HepG2 (cell line): ENCODE measurements around the gene INAFM2. TPM values are rescaled to one million over a fixed set of nuclear protein-coding genes. Genes with fewer than 3 reads are reported as not detected.

Experiments used
- FOSL2 ChIP-seq: sonication (generic); formaldehyde crosslinking; IDR thresholded peaks from 2 replicates; pipeline ENCODE4 v1.4.0; 2020; ENCODE audit warnings: missing genetic modification reagents
- MTA1 ChIP-seq: sonication (generic); formaldehyde crosslinking; IDR thresholded peaks from 2 replicates; pipeline ENCODE4 v1.4.0; 2020; ENCODE audit warnings: missing genetic modification reagents, mild to moderate bottlenecking, borderline replicate concordance
- MXI1 ChIP-seq: IDR thresholded peaks from 3 replicates; pipeline ENCODE4 v1.6.1; 2012; ENCODE audit warnings: low read depth, low read length, inconsistent platforms, borderline replicate concordance
- NFE2L2 ChIP-seq: fragments of 150-350 bp; IDR thresholded peaks from 2 replicates; pipeline ENCODE4 v1.6.1; 2014; ENCODE audit warnings: low read length
- NFIC ChIP-seq: IDR thresholded peaks from 2 replicates; pipeline ENCODE4 v1.6.1; 2012; ENCODE audit warnings: mild to moderate bottlenecking, low read length, inconsistent platforms
- SNAI1 ChIP-seq: sonication (generic); formaldehyde crosslinking; IDR thresholded peaks from 2 replicates; pipeline ENCODE4 v1.5.0; 2020; ENCODE audit warnings: mild to moderate bottlenecking, missing genetic modification reagents, borderline replicate concordance
- TCF7 ChIP-seq: sonication (generic); IDR thresholded peaks from 2 replicates; pipeline ENCODE4 v1.6.1; 2016; ENCODE audit warnings: antibody characterized with exemption, low read depth
- TMF1 ChIP-seq: sonication (generic); formaldehyde crosslinking; IDR thresholded peaks from 2 replicates; pipeline ENCODE4 v1.8.1; 2022; ENCODE audit warnings: low read depth, missing genetic modification reagents
- ZC3H4 ChIP-seq: sonication (generic); formaldehyde crosslinking; IDR thresholded peaks from 2 replicates; pipeline ENCODE4 v1.4.0; 2020; ENCODE audit warnings: missing genetic modification reagents, borderline replicate concordance
- ZFAT ChIP-seq: sonication (generic); formaldehyde crosslinking; conservative IDR thresholded peaks from 2 replicates; pipeline ENCODE4 v1.8.1; 2023; ENCODE audit warnings: missing genetic modification reagents, inconsistent platforms
- ZNF354B ChIP-seq: sonication (generic); formaldehyde crosslinking; IDR thresholded peaks from 2 replicates; pipeline ENCODE4 v1.8.0; 2022; ENCODE audit warnings: mild to moderate bottlenecking, missing genetic modification reagents
- ZNF468 ChIP-seq: sonication (generic); formaldehyde crosslinking; IDR thresholded peaks from 2 replicates; pipeline ENCODE4 v1.8.0; 2022; ENCODE audit warnings: mild to moderate bottlenecking, moderate library complexity, missing genetic modification reagents
- polyA plus RNA-seq, 8 experiments: library from polyadenylated mRNA; depleted of rRNA in 3 of 8; stranded (reverse) in 7 of 8; unstranded in 1 of 8; fragments of >200 nt; fragmentation: Illumina TruSeq in 4 of 8; extraction: Trizol in 4 of 8; gene quantifications; 2 replicates each; pipeline versions ENCODE4 v1.2.1 to v1.2.3, GENCODE V29; 2011 to 2016; ENCODE audit warnings: low read depth in 4 of 8, missing spikeins in 1 of 8, mixed read lengths in 1 of 8; ENCODE audit not compliant: insufficient read depth in 1 of 8
- total RNA-seq, 5 experiments: library from RNA; depleted of rRNA; stranded (reverse); fragments of >200 nt; fragmentation: Illumina TruSeq; extraction: Trizol; gene quantifications; 2 replicates each; pipeline ENCODE4 v1.2.3, GENCODE V29; 2016; ENCODE audit warnings: low read depth in 1 of 5
- TF ChIP-seq, protein P1 (sequence below): sonication (generic); formaldehyde crosslinking; IDR thresholded peaks from 2 replicates; pipeline ENCODE4 v1.4.0; 2020; ENCODE audit warnings: missing genetic modification reagents
- TF ChIP-seq, protein P2 (sequence below): sonication (generic); formaldehyde crosslinking; IDR thresholded peaks from 2 replicates; pipeline ENCODE4 v1.8.0; 2022; ENCODE audit warnings: missing genetic modification reagents, mild to moderate bottlenecking, moderate library complexity, borderline replicate concordance
- TF ChIP-seq, protein P3 (sequence below): sonication (generic); formaldehyde crosslinking; IDR thresholded peaks from 2 replicates; pipeline ENCODE4 v1.4.0; 2020; ENCODE audit warnings: missing genetic modification reagents, borderline replicate concordance
- TF ChIP-seq, protein P4 (sequence below): IDR thresholded peaks from 2 replicates; pipeline ENCODE4 v1.6.1; 2016; ENCODE audit warnings: low read depth, borderline replicate concordance

INAFM2 gene
- total and polyA plus RNA-seq, 2 of the 13 experiments (the other 11 are each of a cell fraction or from before 2014, with no cell fraction given), result 5.5 to 6.5 TPM

DNA sequence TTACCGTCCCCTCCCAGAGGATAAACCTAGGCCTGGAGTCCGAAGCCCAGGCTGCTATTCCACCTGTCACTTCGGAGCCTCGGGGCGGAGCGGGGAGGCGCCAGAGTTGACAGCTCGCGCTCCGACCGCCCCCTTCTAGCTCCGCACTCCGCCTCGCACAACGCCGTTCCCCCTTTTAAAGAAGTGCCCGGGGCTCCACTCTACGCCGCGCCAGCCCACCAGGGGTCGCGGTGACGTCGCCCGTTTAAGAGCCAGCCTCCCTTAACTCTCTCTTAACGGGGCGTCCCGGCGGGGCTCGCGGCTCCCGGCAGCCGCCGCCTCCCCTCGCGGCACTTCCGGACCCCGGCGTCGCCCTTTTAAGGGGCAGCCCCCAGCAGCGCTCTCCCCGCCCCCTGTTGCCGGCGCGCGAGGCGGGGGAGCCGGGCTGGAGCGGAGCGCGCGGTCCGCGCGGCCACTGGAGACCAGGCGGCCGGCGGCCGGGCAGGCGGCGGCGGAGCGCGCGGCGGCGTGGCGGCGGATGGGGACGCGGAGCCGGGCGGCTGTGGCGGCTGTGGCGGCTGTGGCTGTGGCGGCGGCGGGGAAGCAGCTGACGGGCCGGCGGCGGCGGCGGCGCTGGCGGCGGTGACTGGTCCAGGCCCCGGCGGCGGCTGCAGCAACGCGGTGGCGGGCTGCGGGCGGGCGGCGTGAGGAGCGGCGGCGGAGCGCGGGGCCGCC, at the start of gene INAFM2 (continued):
- no peak for TF ChIP-seq MTA1
- TF ChIP-seq ZFAT (CRISPR knock-in tag), result no peak
- TF ChIP-seq, protein P1, sequence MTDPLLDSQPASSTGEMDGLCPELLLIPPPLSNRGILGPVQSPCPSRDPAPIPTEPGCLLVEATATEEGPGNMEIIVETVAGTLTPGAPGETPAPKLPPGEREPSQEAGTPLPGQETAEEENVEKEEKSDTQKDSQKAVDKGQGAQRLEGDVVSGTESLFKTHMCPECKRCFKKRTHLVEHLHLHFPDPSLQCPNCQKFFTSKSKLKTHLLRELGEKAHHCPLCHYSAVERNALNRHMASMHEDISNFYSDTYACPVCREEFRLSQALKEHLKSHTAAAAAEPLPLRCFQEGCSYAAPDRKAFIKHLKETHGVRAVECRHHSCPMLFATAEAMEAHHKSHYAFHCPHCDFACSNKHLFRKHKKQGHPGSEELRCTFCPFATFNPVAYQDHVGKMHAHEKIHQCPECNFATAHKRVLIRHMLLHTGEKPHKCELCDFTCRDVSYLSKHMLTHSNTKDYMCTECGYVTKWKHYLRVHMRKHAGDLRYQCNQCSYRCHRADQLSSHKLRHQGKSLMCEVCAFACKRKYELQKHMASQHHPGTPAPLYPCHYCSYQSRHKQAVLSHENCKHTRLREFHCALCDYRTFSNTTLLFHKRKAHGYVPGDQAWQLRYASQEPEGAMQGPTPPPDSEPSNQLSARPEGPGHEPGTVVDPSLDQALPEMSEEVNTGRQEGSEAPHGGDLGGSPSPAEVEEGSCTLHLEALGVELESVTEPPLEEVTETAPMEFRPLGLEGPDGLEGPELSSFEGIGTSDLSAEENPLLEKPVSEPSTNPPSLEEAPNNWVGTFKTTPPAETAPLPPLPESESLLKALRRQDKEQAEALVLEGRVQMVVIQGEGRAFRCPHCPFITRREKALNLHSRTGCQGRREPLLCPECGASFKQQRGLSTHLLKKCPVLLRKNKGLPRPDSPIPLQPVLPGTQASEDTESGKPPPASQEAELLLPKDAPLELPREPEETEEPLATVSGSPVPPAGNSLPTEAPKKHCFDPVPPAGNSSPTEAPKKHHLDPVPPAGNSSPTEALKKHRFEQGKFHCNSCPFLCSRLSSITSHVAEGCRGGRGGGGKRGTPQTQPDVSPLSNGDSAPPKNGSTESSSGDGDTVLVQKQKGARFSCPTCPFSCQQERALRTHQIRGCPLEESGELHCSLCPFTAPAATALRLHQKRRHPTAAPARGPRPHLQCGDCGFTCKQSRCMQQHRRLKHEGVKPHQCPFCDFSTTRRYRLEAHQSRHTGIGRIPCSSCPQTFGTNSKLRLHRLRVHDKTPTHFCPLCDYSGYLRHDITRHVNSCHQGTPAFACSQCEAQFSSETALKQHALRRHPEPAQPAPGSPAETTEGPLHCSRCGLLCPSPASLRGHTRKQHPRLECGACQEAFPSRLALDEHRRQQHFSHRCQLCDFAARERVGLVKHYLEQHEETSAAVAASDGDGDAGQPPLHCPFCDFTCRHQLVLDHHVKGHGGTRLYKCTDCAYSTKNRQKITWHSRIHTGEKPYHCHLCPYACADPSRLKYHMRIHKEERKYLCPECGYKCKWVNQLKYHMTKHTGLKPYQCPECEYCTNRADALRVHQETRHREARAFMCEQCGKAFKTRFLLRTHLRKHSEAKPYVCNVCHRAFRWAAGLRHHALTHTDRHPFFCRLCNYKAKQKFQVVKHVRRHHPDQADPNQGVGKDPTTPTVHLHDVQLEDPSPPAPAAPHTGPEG (CRISPR knock-in tag), result peak; percentile 78
- TF ChIP-seq ZNF354B (CRISPR knock-in tag), result no peak
- no peak for TF ChIP-seq TMF1
- TF ChIP-seq TCF7, result no peak
- no peak for TF ChIP-seq SNAI1 (CRISPR knock-in tag)
- TF ChIP-seq MXI1, result peak; percentile 56; the same call in 1 of the 3 replicates
- TF ChIP-seq, protein P2, sequence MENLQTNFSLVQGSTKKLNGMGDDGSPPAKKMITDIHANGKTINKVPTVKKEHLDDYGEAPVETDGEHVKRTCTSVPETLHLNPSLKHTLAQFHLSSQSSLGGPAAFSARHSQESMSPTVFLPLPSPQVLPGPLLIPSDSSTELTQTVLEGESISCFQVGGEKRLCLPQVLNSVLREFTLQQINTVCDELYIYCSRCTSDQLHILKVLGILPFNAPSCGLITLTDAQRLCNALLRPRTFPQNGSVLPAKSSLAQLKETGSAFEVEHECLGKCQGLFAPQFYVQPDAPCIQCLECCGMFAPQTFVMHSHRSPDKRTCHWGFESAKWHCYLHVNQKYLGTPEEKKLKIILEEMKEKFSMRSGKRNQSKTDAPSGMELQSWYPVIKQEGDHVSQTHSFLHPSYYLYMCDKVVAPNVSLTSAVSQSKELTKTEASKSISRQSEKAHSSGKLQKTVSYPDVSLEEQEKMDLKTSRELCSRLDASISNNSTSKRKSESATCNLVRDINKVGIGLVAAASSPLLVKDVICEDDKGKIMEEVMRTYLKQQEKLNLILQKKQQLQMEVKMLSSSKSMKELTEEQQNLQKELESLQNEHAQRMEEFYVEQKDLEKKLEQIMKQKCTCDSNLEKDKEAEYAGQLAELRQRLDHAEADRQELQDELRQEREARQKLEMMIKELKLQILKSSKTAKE (CRISPR knock-in tag), result no peak
- TF ChIP-seq ZNF468 (CRISPR knock-in tag), result no peak
- TF ChIP-seq ZC3H4 (CRISPR knock-in tag), result no peak
- TF ChIP-seq FOSL2 (CRISPR knock-in tag), result no peak
- TF ChIP-seq, protein P3, sequence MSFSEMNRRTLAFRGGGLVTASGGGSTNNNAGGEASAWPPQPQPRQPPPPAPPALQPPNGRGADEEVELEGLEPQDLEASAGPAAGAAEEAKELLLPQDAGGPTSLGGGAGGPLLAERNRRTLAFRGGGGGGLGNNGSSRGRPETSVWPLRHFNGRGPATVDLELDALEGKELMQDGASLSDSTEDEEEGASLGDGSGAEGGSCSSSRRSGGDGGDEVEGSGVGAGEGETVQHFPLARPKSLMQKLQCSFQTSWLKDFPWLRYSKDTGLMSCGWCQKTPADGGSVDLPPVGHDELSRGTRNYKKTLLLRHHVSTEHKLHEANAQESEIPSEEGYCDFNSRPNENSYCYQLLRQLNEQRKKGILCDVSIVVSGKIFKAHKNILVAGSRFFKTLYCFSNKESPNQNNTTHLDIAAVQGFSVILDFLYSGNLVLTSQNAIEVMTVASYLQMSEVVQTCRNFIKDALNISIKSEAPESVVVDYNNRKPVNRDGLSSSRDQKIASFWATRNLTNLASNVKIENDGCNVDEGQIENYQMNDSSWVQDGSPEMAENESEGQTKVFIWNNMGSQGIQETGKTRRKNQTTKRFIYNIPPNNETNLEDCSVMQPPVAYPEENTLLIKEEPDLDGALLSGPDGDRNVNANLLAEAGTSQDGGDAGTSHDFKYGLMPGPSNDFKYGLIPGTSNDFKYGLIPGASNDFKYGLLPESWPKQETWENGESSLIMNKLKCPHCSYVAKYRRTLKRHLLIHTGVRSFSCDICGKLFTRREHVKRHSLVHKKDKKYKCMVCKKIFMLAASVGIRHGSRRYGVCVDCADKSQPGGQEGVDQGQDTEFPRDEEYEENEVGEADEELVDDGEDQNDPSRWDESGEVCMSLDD (CRISPR knock-in tag), result no peak
- TF ChIP-seq NFIC, result no peak
- TF ChIP-seq NFE2L2, result no peak
- TF ChIP-seq, protein P4, sequence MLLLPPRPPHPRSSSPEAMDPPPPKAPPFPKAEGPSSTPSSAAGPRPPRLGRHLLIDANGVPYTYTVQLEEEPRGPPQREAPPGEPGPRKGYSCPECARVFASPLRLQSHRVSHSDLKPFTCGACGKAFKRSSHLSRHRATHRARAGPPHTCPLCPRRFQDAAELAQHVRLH (CRISPR knock-in tag), result no peak
